Thymus (tissue), 11 donors: ENCODE data around the gene CTNNA1. TPM values are rescaled to one million over a fixed set of nuclear protein-coding genes. Genes with fewer than 3 reads are reported as not detected.

Source experiments
- DNase-seq, 9 donors: peaks; one replicate each; pipeline ENCODE4 v3.0.0-alpha.2; 2013; ENCODE audit warnings: low spot score in 9 of 9, low read depth in 6 of 9, missing footprints in 1 of 9
- H3K27ac ChIP-seq, 2 donors: one replicate each; pipeline ENCODE4 v1.5.1; 2013; ENCODE audit warnings: control low read depth in 1 of 2, low read depth in 1 of 2, low read length in 1 of 2, mild to moderate bottlenecking in 1 of 2, moderate library complexity in 1 of 2
- H3K27me3 ChIP-seq, 2 donors: one replicate each; pipeline ENCODE4 v1.5.1; 2013; ENCODE audit warnings: low read length in 1 of 2; ENCODE audit not compliant: control insufficient read depth in 2 of 2, insufficient read depth in 1 of 2
- H3K36me3 ChIP-seq, 2 donors: one replicate each; pipeline ENCODE4 v1.5.1; 2013; ENCODE audit warnings: low read length in 1 of 2, mild to moderate bottlenecking in 1 of 2, moderate library complexity in 1 of 2; ENCODE audit not compliant: control insufficient read depth in 2 of 2, insufficient read depth in 2 of 2
- H3K4me1 ChIP-seq, 2 donors: one replicate each; pipeline ENCODE4 v1.5.1; 2013; ENCODE audit warnings: low read length in 2 of 2; ENCODE audit not compliant: control insufficient read depth in 2 of 2, insufficient read depth in 2 of 2
- H3K4me3 ChIP-seq, 2 donors: one replicate each; pipeline ENCODE4 v1.5.1; 2013; ENCODE audit warnings: low read length in 2 of 2, control low read depth in 1 of 2, mild to moderate bottlenecking in 1 of 2
- H3K9me3 ChIP-seq, 2 donors: one replicate each; pipeline ENCODE4 v1.5.1; 2013; ENCODE audit warnings: low read length in 1 of 2, mild to moderate bottlenecking in 1 of 2; ENCODE audit not compliant: control insufficient read depth in 2 of 2, insufficient read depth in 1 of 2
- whole genome bisulfite sequencing: extraction: QIAGEN DNeasy Blood & Tissue Kit; methylation state at CpG from one replicate; pipeline ENCODE4 v1.1.7; 2013; 5-methylcytosine and 5-hydroxymethylcytosine counted together
- polyA plus RNA-seq: library from polyadenylated mRNA; stranded (reverse); fragments of 200-250 nt; gene quantifications from one replicate; pipeline ENCODE4 v1.2.3, GENCODE V29; 2013
- total RNA-seq: library from RNA; stranded (reverse); fragments of 120-200 nt; gene quantifications from one replicate; pipeline ENCODE4 v1.2.4, GENCODE V29; 2013
- donor health status: healthy.

Gene CTNNA1
- total and polyA plus RNA-seq, 2 donors: 53.4 to 67.1 TPM

DNA sequence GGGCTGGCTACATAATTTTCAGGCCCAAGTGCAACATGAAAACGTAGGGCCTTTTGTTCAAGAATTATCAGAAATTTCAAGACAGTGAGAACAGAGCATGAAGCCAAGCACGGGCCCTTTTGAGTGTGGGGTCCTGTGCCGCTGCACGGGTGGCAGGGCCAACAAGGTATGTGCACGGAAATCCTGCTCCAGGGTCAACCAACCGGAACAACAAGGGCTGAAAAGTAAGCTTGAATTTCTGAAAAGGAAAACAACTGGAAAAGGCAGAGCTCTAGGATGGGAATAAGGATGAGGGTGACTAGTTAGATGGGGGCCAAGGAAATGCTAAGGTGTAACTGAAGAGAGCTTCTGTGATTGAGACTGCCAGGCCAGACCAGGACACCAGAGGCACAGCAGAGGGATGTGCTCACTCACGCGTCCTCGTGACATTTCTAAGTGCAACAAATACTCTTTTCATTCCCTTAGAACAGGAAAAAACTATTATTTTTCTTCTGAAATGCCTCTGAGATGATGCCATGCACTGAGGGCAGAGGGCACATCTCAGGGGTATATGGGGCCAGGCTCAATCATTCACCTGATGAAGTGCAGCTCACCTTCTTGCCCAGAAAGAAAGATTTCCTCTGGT is 202.6 kb downstream of the CTNNA1 start:
- no peak overlapping the region for H3K4me3 ChIP-seq
- no peaks in the 10 kb centered on the region for H3K9me3 ChIP-seq
- H3K4me1 ChIP-seq: peaks cover 5 to 21% of the 10 kb centered on the region in 2 donors
- no peaks in the 10 kb centered on the region for H3K27me3 ChIP-seq
- WGBS: 94% methylated on average over 9 of the region's 9 CpGs
- H3K27ac ChIP-seq: no peak overlapping the region
- DNase-seq: no peak
- no peaks in the 10 kb centered on the region for H3K36me3 ChIP-seq

DNA sequence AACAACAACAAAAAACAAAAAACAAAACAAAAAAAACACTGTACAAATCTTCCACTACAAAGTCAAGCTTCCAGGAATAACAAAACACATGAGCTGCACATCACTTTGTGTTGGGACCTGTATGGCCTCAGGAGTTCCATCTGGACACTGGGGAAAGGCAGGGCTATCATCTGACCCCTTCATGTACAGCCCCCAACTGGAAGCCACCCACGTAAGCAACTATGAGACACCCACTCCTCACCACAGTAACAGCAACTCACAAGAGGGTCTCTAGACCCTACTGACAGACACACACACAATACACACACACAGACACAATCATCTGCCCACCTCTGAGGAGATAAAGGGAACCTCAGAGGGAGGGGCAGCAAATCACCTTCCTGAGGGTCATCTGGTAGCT is 203.6 kb downstream of the CTNNA1 start:
- no peak overlapping the region for H3K27ac ChIP-seq
- no peaks in the 10 kb centered on the region for H3K27me3 ChIP-seq
- no peaks in the 10 kb centered on the region for H3K9me3 ChIP-seq
- DNase-seq: no peak
- H3K4me1 ChIP-seq: peaks cover 5 to 21% of the 10 kb centered on the region in 2 donors
- H3K4me3 ChIP-seq: no peak overlapping the region
- 100% methylated on average over 1 of the region's 1 CpG for WGBS
- no peaks in the 10 kb centered on the region for H3K36me3 ChIP-seq

DNA sequence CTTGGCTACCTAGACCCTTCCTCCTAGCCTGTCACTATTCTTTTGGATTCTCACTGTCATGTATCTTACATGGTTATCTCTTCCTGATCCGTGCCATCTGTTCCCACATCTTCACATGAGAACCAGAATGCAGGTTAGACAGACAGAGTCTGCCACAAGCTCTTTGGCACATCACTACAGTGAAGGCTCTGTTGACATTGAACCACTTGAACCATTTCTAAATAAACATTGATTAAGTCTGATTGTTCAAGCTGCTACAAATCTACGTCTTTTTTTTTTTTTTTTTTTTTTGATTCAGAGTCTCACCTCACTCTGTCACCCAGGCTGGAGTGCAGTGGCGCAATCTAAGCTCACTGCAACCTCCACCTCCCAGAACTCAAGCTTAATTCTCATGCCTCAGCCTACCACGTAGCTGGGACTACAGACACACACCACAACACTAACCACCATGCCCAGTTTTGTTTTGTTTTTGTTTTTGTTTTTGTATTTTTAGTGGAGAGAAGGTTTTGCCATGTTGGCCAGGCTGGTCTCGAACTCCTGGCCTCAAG is 207.0 kb downstream of the CTNNA1 start:
- Histone ChIP-seq H3K27me3 (no peaks in the 10 kb centered on the region), H3K9me3 (no peaks in the 10 kb centered on the region), H3K4me3 (no peak overlapping the region), H3K36me3 (no peaks in the 10 kb centered on the region), H3K27ac (no peak overlapping the region), H3K4me1 (peaks cover 0 to 9% of the 10 kb centered on the region in 2 donors)
- DNase-seq: no peak
- WGBS: 96% methylated on average over 5 of the region's 5 CpGs

DNA sequence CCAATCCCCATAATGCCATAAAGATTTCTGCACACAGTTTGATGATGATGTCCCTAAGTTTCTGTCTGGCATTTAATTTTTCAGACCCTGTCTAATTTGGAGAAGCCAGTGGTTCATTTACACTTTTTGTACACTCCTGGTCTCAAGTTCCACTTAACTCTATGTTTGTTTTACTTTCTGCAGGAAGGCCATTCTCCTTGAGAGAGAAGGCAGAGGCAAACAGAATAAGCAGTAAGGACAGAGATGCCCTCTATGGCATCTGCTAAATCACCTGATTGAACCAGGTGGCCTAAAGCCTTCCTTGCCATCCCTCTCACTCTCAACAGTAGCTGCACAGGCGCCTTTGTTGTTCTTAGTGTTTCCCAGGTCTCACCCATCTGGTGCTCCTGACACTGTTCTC is 208.0 kb downstream of the CTNNA1 start:
- 100% methylated on average over 1 of the region's 1 CpG for WGBS
- H3K4me3 ChIP-seq: no peak overlapping the region
- no peak overlapping the region for H3K27ac ChIP-seq

DNA sequence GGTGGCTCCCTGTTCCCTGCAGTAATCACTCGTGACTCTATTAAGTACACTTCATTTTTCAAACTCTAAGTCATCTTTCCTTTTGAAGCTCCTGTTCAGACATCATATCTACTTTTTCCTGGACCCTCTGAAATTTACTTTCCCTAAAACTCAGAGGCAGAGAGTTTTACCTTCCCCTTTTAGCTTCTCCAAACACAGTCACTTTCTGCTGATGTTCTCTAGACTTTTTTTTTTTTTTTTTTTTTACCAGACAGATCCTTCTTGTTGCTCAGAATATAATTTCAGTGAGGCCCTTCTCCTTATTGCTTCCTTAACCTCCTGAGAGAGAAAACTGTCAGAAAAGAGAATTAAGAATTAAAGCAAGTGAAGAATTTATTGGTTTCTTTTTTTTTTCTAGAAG is 208.5 kb downstream of the CTNNA1 start:
- Histone ChIP-seq H3K27me3 (no peaks in the 10 kb centered on the region), H3K9me3 (no peaks in the 10 kb centered on the region), H3K27ac (no peak overlapping the region), H3K4me1 (peaks cover 0 to 9% of the 10 kb centered on the region in 2 donors), H3K36me3 (no peaks in the 10 kb centered on the region), H3K4me3 (no peak overlapping the region)
- DNase-seq: no peak
- WGBS: 94% methylated on average over 1 of the region's 1 CpG

More for the DNA sequence above, 208.0 kb downstream of the CTNNA1 start:
- Histone ChIP-seq H3K4me1 (peaks cover 0 to 9% of the 10 kb centered on the region in 2 donors), H3K27me3 (no peaks in the 10 kb centered on the region), H3K36me3 (no peaks in the 10 kb centered on the region), H3K9me3 (no peaks in the 10 kb centered on the region)
- DNase-seq: no peak

DNA sequence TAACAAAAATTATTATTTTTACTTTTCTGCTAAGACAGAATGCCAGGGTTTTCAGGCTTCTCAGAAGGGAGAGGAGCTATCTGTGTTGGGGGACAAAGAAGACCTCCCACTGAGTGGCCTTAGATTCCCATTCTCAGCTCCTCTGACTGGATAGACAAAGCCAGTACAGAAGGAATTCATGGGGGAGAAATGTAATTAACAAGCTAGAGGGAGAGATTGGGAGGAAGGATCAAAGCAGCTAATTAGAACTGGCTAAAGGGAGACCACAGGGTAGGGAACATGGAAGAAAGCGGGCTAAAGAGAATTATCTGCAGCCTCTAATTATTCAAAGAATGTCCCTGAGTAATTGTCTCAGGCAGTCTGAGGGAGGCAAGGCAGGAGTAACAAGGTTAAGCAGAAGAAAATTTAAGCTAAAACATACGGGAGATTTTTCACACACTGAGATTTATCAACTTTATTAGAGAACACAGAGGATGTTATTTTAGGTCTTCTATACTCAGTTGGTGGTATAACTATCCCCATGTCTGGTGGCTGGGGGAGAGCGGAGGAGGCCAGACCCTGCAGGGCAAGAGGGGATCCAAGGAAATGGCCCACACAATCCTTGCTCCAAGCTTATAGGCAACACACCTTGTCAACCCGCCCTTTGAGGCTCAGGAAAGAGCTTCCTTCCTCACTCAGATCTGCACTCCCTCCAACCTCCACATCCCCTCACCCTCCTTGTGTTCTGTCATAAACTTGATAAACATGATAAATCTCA is 209.6 kb downstream of the CTNNA1 start:
- no peaks in the 10 kb centered on the region for H3K27me3 ChIP-seq
- no peak overlapping the region for H3K27ac ChIP-seq
- DNase-seq: no peak
- H3K4me1 ChIP-seq: peaks cover 0 to 9% of the 10 kb centered on the region in 2 donors
- H3K36me3 ChIP-seq: no peaks in the 10 kb centered on the region
- no peaks in the 10 kb centered on the region for H3K9me3 ChIP-seq
- 97% methylated on average over 4 of the region's 4 CpGs for WGBS
- H3K4me3 ChIP-seq: no peak overlapping the region

DNA sequence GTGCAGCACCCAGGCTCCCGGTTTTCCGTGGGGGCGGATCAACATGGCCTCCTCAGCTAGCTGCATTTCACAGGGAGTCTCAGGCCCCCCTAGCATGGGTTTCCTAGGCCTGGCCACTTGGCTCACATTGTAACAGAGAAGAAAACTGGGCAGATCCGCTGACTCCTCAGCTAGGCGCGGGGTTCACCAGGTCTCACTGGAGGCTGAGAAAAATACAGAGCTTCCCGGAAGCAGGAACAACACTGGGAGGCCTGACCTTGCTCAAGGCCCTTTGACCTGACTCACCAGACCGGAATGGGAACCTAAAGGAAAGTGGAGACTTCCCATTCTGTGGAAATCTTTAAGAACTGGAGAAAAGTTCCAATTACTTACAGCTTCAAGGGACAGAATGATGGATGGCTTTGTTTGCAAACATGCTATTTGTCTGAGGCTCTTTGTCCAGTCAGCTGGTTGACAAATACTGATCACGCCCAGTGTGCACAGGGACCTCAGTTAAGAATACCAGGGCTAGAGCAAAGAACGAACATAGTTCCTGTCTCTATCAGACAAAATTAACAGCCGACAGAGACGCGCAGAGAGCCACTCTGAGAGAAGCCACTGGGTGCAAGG is 210.6 kb downstream of the CTNNA1 start:
- Histone ChIP-seq H3K27ac (no peak overlapping the region), H3K27me3 (no peaks in the 10 kb centered on the region), H3K9me3 (no peaks in the 10 kb centered on the region), H3K4me3 (no peak overlapping the region), H3K36me3 (no peaks in the 10 kb centered on the region), H3K4me1 (peaks cover 0 to 9% of the 10 kb centered on the region in 2 donors)
- WGBS: 87% methylated on average over 13 of the region's 13 CpGs
- DNase-seq: no peak

DNA sequence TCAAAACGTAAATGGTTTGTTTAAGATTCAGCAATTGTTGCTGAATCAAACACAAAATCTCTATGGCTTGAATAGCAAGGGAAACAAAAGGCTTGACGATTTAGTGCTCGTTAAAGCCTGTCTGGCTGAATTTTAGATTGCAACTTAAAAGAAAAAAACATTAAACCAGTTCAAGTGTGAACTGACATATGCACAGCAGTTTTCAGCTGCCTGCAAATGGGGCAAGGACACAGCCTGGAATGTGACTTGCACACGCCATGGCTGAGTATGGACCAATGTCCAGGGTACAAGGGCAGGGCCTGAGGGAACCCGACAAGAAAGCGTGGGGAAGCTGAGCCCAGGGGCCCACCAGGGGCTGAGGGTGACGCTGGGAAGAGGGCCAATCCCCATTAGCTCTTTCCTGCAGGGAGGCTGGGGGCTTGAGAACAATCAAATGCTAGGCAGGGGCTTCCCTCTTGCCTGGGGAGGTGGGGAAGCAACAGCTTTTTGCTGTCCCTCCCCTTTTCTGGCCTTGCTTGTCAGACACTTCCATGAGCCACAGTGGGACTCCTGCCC is 211.5 kb downstream of the CTNNA1 start:
- Histone ChIP-seq H3K27me3 (no peaks in the 10 kb centered on the region), H3K9me3 (no peaks in the 10 kb centered on the region), H3K4me3 (no peak overlapping the region), H3K4me1 (peaks cover 0 to 9% of the 10 kb centered on the region in 2 donors), H3K27ac (no peak overlapping the region), H3K36me3 (no peaks in the 10 kb centered on the region)
- DNase-seq: no peak
- WGBS: 91% methylated on average over 7 of the region's 7 CpGs

DNA sequence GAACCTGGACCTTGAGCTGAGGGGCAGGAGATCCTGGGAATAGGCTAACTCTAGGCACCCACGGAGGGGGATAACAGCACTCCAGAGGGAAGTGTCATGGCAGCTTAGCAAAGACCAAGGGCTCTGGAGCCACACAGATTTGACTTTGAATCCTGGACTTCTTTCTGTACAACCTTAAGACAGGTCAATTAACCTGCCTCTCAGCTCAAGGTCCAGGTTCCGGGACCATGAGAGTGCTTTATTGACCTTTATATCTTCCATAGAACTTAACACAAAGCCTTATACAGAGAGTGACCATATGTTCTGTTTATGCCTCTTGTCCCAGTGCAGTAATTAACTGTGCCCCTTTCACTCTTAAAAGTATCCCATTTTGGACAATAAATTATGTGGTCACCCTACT is 212.4 kb downstream of the CTNNA1 start:
- Histone ChIP-seq H3K9me3 (no peaks in the 10 kb centered on the region), H3K27me3 (no peaks in the 10 kb centered on the region), H3K27ac (no peak overlapping the region), H3K4me3 (no peak overlapping the region), H3K36me3 (no peaks in the 10 kb centered on the region), H3K4me1 (peaks cover 0 to 9% of the 10 kb centered on the region in 2 donors)
- no peak for DNase-seq
- over 99% methylated on average over 2 of the region's 2 CpGs for WGBS
